GM18498 (cell line): ENCODE measurements around the gene PIF1.

Source experiments
- ATAC-seq: cut with Tn5 transposase; IDR thresholded peaks from one replicate; pipeline ENCODE4 v1.9.1; 2021; ENCODE audit warnings: mild to moderate bottlenecking, moderate library complexity; ENCODE audit not compliant: unreplicated experiment

PIF1 gene

GRCh38 chr15:64775551-64776401 is 49.7 kb downstream of the PIF1 start, which contains the start of gene RBPMS2:
Gene RBPMS2 (minus strand): TSS chr15:64775589. CDS start chr15:64775319, 270 bp downstream.
- ATAC-seq, result no peak

GRCh38 chr15:64774629-64775493 is 50.6 kb downstream of the PIF1 start:
- ATAC-seq, result no peak

GRCh38 chr15:64774037-64774628 is 51.3 kb downstream of the PIF1 start:
- no peak for ATAC-seq

GRCh38 chr15:64773606-64774005 is 51.8 kb downstream of the PIF1 start:
- ATAC-seq, result no peak

- no peak for ATAC-seq
These were observed 52.5 kb downstream of the PIF1 start for GRCh38 chr15:64772964-64773363.

- no peak for ATAC-seq
These were observed 53.0 kb downstream of the PIF1 start for GRCh38 chr15:64772488-64772887.

- ATAC-seq, result no peak
These were observed 54.8 kb downstream of the PIF1 start for GRCh38 chr15:64770626-64771025.

- ATAC-seq, result no peak
These were observed 58.2 kb downstream of the PIF1 start for GRCh38 chr15:64767203-64767602.

GRCh38 chr15:64766058-64766457 is 59.4 kb downstream of the PIF1 start:
- no peak for ATAC-seq
